SU-DHL-6 (cell line): Measurements from ENCODE around the gene NPHS1.

Source experiments
- CTCF ChIP-seq: fragments of 200-600 bp; sonication (generic); IDR thresholded peaks from one replicate; pipeline ENCODE4 v1.5.1; 2017; ENCODE audit warnings: antibody characterized with exemption, mild to moderate bottlenecking, low read length, moderate library complexity; ENCODE audit not compliant: insufficient read depth, poor library complexity, severe bottlenecking
- EZH2phosphoT487 ChIP-seq: fragments of 200-600 bp; sonication (generic), shearing (Covaris generic); conservative IDR thresholded peaks from 2 replicates; pipeline ENCODE4 v1.6.1; 2018; ENCODE audit warnings: mild to moderate bottlenecking, antibody characterized with exemption, low read length, moderate library complexity, mixed read lengths

DNA sequence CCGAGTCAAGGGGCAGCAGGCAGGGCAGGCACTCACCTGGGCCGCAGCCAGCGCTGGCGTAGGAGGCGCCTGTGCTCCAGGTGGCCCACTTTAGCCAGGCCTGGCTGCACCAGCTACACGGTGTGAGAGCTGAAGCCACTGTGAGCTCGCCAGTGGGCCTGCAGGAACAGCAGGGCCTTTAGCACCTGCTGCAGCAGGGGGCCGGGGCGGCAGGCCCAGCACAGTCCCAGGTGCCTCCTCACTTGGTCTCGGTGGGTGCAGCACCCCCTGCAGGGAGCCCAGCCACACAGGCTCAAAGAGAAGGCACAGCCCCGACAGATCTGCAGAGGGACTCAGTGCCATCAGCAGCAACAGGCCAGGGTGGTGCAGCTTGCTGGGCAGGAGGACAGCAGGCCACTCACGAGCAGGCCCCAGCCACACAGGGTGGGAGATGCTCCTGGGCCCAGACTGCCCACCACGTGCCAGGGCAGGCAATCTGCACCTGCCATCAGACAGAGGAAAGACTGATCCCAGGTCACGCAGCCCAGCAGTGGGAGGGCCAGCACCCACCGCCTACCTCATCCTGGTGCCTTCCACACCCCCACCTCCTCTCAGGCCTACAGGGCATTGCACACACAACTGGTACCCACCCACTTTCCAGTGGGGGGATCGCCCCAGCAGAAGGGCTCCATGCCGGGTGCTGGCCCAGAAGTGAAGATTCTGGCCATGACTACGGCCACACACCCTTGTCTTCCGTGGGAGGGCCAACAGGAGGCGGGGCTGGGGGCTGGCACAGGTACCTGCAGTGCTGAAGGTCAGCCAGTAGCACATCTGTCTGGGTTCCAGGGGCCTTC lies 61.1 kb downstream of the NPHS1 start:
- TF ChIP-seq EZH2phosphoT487 (no peak), CTCF (peak; percentile 19)
